ENCODE data around the gene DACT3. TPM values are rescaled to one million over a fixed set of nuclear protein-coding genes. Genes with fewer than 3 reads are reported as not detected.
"Not testable (repeated sequence)": the region's sequence is repeated elsewhere in the genome, so short reads cannot be mapped to it uniquely, and the experiment has no call there.

Gene DACT3
- polyA plus RNA-seq, 3 donors from 2014 or later: not detected

DNA sequence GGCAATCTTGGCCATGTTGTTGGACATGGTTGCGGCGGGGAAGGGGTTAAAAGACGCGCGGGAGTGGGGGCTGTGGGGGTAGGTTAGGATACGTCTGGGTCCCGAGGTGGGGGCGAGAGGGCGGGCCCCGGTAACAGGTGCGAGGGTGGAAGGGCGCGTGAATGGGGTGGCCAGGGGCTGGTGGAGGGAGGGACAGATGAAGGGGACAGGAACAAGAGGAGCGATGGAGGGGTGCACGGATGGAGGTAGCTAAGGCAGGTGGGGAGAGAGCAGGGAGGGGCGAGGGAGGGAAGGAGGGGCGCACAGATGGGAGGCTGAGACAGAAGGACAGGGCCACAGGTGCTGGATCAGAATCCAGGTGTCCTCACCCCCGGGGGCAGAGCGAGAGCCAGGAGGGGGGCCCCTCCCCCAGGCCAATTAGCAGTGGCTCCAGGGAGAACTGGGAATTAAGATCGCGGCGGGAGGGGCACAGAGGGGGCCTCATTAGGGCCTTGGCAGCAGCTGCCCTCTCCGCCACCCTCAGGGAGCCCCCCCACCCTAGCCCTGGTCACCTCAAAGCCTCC is 26.2 kb downstream of the DACT3 start:
- Mint-ChIP-seq H3K9me3 (no peaks in the 10 kb centered on the region), H3K36me3 (no peaks in the 10 kb centered on the region), H3K27ac (no peak overlapping the region), H3K4me1 (peaks cover 11 to 16% of the 10 kb centered on the region in 2 donors), H3K27me3 (ENCODE audit: low read depth in 3 of 3) (peaks cover 2 to 26% (median 14%) of the 10 kb centered on the region in 3 donors), H3K4me3 (peak overlapping the region in 3 of 5 donors; percentile 20 to 68 (median 56))
- DNase-seq: no peak

DNA sequence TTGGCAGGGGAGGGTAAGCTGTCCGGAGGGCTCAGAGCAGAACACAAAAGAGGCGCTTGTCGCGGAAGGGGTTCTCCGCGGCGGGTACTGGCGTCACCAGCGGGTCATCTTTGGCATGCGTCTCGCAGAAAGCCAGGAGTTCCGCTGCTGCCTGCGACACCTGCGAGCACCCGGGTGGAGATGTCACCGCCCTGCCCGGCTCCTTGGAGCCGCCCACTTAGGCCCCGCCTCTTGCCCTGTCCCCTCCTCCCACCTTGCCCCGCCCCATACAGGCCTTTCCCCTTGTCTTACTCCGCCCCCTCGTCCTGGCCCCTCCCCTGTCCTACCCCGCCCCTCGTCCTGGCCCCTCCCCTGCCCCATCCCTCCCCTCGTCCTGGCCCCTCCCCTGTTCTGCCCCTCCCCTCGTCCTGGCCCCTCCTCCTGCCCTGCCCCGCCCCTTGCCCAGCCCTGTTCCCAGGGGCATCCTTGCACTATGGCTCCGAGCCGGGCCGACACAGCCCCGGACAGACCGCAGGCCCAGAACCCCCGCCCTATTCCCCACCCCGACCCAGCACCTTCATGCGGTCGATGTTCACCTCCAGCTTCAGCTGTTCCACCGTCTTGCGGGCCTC is 26.8 kb downstream of the DACT3 start:
- Mint-ChIP-seq H3K27me3 (ENCODE audit: low read depth in 3 of 3) (peaks cover 2 to 26% (median 12%) of the 10 kb centered on the region in 3 donors), H3K4me3 (peak overlapping the region; percentile 12 to 69 (median 57)), H3K27ac (peak overlapping the region in 1 of 6 donors; percentile 29), H3K9me3 (no peaks in the 10 kb centered on the region), H3K36me3 (no peaks in the 10 kb centered on the region), H3K4me1 (peaks cover 11 to 14% of the 10 kb centered on the region in 2 donors)
- DNase-seq: peak; percentile 73 to 75 (median 73)

DNA sequence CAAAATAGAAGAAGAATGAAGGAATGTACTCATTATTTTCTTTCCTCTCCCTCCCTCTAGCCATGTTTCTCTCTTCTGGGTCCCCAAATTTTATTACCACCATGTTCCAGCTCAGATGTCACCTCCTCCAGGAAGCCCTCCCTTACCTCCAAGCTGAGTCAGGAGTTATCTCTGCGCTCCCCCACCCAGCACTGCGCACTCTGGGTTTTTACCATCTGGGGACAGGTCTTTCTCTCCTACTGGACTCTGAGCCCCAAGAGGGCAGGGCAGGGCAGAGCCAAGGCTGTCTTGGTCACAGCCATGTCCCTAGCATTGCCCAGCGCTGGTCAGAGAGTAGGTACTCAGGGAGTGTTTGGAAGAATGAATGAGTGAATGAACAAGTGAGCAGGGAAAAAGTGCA is 27.9 kb downstream of the DACT3 start:
- Mint-ChIP-seq H3K36me3 (no peaks in the 10 kb centered on the region), H3K27me3 (ENCODE audit: low read depth in 3 of 3) (peaks cover 2 to 26% (median 12%) of the 10 kb centered on the region in 3 donors), H3K4me3 (peak overlapping the region; percentile 5 to 69 (median 57)), H3K27ac (no peak overlapping the region), H3K4me1 (peaks cover 11 to 14% of the 10 kb centered on the region in 2 donors), H3K9me3 (no peaks in the 10 kb centered on the region)
- no peak for DNase-seq

DNA sequence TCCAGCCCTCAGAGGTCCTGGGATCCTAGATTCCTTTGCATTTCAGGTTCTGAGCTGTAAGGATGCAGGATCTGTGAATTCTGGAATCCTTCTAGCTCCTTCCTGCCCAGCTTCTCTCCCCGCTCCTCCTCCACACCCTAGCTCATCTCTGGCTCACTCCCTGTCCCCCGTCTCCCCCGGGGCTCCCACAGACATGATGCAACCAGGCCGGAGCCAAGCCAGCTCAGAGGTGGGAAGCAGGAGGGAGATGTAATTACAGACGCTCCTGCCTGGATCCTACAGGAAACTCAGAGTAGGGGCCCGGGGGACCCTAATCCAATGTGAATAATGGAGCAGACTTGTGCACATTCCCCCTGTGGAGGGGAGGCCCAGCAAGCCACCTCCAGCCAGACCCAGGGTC is 29.5 kb downstream of the DACT3 start:
- H3K9me3 Mint-ChIP-seq: no peaks in the 10 kb centered on the region
- peaks cover 11 to 14% of the 10 kb centered on the region in 2 donors for H3K4me1 Mint-ChIP-seq
- no peak overlapping the region for H3K4me3 Mint-ChIP-seq
- no peak for DNase-seq
- peaks cover 2 to 26% (median 12%) of the 10 kb centered on the region in 3 donors for H3K27me3 Mint-ChIP-seq (ENCODE audit: low read depth in 3 of 3)
- H3K36me3 Mint-ChIP-seq: no peaks in the 10 kb centered on the region
- H3K27ac Mint-ChIP-seq: no peak overlapping the region

DNA sequence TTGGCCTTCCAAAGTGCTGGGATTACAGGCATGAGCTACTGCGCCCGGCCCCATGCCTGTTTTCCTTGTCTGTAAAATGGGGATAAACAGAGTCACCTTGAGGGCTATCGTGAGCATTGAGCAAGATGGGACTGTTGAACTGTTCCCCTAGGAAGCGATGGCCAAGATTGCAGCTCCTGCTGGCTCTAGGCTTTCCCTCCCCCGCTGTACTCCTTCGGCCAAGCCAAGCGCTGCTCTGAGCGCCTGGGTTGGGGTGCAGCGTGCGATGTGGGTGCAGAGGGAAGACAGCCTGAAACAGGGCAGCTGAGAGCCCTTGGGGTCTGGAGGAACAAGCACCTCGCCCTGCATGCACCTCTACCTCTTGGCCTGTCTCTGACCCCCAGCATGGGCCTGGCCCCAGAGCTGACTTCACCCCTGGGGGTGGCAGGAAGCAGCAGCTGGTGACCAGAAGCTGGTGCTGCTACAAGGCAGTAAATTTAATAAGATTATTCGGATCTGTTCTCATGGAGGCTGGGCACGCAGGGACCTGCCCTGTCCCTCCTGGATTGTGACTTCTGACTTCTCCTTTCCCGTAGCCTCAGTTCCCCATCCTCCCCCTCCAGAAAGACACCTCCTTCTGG is 30.3 kb downstream of the DACT3 start:
- H3K4me3 Mint-ChIP-seq: no peak overlapping the region

DNA sequence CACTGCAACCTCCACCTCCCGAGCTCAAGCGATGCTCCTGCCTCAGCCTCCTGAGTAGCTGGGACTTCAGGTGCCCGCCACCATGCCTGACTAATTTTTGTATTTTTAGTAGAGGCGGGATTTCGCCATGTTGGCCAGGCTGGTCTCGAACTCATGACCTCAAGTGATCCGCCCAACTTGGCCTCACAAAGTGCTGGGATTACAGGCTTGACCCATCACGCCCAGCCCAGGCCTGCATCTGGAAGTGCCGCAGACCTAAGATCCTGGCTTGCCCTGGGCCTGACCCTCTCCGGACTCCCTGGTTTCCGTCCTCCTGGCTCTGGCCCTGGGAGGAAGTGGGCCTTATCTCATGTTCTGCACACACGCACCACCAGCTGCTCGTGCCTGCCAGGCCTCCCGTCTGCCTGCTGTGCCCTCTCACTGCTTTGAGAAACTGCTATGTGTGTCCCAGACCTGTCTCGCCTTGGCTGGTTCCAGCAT is 31.4 kb downstream of the DACT3 start:
- H3K4me3 Mint-ChIP-seq: no peak overlapping the region
- H3K9me3 Mint-ChIP-seq: no peaks in the 10 kb centered on the region
- H3K27ac Mint-ChIP-seq: no peak overlapping the region
- peaks cover 0 to 23% (median 11%) of the 10 kb centered on the region in 3 donors for H3K27me3 Mint-ChIP-seq (ENCODE audit: low read depth in 3 of 3)
- no peak for DNase-seq
- no peaks in the 10 kb centered on the region for H3K36me3 Mint-ChIP-seq
- peaks cover 10 to 11% of the 10 kb centered on the region in 2 donors for H3K4me1 Mint-ChIP-seq

More for the DNA sequence above, 30.3 kb downstream of the DACT3 start:
- Mint-ChIP-seq H3K36me3 (no peaks in the 10 kb centered on the region), H3K4me1 (peaks cover 11 to 14% of the 10 kb centered on the region in 2 donors), H3K27ac (no peak overlapping the region), H3K9me3 (no peaks in the 10 kb centered on the region), H3K27me3 (ENCODE audit: low read depth in 3 of 3) (peaks cover under 1 to 23% (median 12%) of the 10 kb centered on the region in 3 donors)
- DNase-seq: no peak

DNA sequence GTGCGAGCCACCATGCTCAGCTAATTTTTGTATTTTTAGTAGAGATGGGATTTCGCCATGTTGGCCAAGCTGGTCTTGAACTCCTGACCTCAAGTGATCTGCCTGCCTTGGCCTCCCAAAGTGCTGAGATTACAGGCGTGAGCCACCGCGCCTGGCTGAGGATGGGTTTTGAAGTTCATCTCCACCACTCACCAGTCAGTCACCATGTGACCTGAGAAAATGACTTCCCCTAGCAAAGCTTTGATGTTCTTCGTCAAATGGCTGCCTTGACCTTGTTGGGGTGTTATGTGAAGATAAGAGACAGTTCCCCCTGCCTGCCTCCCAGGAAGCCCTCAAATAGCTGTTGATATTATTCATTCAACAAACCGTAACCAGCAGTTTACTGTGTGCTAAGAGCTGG is 32.0 kb downstream of the DACT3 start:
- H3K27ac Mint-ChIP-seq, DNase-seq, H3K4me3 Mint-ChIP-seq, H3K36me3 Mint-ChIP-seq, H3K9me3 Mint-ChIP-seq: not testable (repeated sequence)
- H3K27me3 Mint-ChIP-seq (ENCODE audit: low read depth in 3 of 3): peaks cover 0 to 22% (median 11%) of the 10 kb centered on the region in 3 donors
- H3K4me1 Mint-ChIP-seq: peaks cover 8 to 10% of the 10 kb centered on the region in 2 donors

DNA sequence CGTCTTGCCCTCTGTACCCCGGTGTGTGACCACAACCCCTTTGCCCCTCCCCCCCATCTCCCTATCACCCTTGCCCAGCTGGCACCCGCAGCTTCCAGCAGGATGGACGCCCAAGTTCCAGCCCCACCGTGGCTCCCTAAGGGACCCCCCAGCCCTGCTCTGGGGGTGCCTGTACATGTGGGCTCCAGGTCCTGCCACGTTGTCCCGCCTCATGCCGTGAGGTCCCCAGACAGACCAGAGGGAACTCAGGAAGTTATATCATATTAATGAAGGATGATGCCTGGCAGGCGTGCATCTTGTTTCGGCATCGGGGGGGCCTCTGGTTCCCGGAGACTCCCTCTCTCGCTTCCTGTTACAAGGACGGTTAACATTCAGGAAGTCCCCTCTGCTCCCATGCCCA is 34.5 kb downstream of the DACT3 start:
- H3K4me3 Mint-ChIP-seq: no peak overlapping the region
- H3K36me3 Mint-ChIP-seq: no peaks in the 10 kb centered on the region
- peaks cover 0 to 10% (median 1%) of the 10 kb centered on the region in 3 donors for H3K27me3 Mint-ChIP-seq (ENCODE audit: low read depth in 3 of 3)
- H3K4me1 Mint-ChIP-seq: no peaks in the 10 kb centered on the region
- no peak for DNase-seq
- H3K27ac Mint-ChIP-seq: no peak overlapping the region
- no peaks in the 10 kb centered on the region for H3K9me3 Mint-ChIP-seq

DNA sequence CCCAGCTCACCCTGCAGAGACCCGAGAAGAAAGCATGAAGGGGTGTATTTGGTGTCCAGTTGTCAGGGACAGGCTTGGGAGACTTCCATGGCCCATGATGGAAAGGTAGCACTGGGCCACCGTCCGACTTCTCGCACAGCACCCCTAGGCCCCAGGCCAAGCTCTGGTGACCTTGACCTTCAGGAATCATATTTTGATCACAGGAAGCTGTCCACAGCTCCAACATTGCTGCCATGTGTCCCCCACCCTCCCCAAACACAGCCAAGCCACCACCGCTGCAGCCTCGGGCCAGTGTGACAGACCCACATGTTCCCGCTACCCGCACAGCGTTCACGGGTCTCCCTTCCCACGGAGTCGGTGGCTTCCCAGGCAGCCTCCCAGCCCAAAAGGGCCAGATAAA is 35.3 kb downstream of the DACT3 start:
- Mint-ChIP-seq H3K27me3 (ENCODE audit: low read depth in 3 of 3) (peaks cover 0 to 7% (median 1%) of the 10 kb centered on the region in 3 donors), H3K4me1 (no peaks in the 10 kb centered on the region), H3K27ac (no peak overlapping the region), H3K9me3 (no peaks in the 10 kb centered on the region), H3K36me3 (no peaks in the 10 kb centered on the region), H3K4me3 (no peak overlapping the region)
- no peak for DNase-seq

DNA sequence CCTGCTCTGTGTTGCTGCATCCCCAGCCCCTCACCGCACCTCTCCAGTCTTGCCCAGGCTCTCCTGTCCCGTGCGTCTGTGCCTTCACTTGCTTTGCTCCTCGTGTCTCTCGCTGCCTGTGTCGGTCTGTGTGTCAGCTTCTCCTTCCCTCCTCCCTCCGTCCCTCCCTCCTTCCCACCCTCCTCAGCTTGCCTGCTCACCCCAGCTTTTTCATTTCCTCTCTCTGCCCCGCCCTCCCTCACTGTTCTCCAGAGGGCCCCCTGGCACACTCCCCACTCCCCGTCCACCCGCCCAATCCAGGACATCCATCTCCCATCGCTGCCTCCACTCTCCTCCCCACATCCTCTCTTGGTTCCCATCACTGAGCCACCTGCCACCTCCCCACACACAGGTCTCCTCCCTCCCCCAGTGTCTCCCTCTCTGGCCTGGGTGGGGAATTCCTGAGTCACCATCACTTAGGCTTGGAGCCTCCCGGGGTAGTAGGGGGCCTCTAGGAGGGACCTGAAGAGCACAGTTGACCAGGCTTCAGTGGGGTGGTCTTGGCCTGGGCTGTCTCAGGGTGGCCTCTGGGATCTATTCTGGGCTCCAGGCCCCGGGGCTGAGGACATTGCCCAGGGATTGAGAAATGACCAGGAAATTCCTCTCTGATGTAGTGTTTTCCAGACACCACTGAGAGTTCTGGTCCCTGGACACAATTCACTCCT is 35.9 kb downstream of the DACT3 start, which contains the start of gene PTGIR:
Gene PTGIR, minus strand, starts transcription at position 132 of the 704 bp plus-strand sequence. CDS start 864 bp downstream, outside the sequence.
- Mint-ChIP-seq H3K4me3 (no peak within 1 kb of the TSS), H3K36me3 (no peaks in the 10 kb centered on the region), H3K9me3 (no peaks in the 10 kb centered on the region), H3K4me1 (no peaks in the 10 kb centered on the region), H3K27me3 (ENCODE audit: low read depth in 3 of 3) (peaks cover 0 to 7% (median 1%) of the 10 kb centered on the region in 3 donors), H3K27ac (no peak within 1 kb of the TSS)
- no peak for DNase-seq

DNA sequence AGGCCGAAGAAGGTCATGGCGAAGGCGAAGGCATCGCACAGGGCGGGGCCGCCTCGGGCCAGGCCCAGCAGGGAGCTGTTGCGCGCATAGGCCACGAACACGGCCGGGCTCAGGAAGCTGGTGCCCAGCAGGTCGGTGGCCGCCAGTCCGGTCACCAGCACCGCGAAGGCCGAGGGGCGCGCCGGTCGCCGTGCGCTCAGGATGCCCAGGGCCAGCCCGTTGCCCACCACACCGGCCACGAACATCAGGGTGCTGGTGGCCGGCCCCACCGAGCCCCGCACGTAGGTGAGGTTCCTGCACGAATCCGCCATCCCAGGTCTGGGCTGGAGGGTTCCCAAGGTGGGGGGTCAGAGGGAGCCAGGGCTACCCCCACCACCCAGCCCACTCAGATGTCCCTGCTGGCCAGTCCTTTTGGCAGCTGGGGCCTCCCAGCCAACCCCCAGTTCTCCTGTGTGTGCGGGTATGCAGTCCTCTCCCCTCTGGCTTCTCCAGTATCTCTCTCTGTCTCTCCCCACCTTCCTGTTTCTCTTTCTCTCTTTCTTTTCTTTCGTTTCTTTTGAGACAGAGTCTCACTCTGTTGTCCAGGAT is 37.0 kb downstream of the DACT3 start:
- no peak for DNase-seq
- H3K4me3 Mint-ChIP-seq: no peak overlapping the region
- H3K9me3 Mint-ChIP-seq: no peaks in the 10 kb centered on the region
- no peak overlapping the region for H3K27ac Mint-ChIP-seq
- H3K27me3 Mint-ChIP-seq (ENCODE audit: low read depth in 3 of 3): peaks cover 0 to 4% (median 0%) of the 10 kb centered on the region in 3 donors
- H3K4me1 Mint-ChIP-seq: no peaks in the 10 kb centered on the region
- H3K36me3 Mint-ChIP-seq: no peaks in the 10 kb centered on the region

DNA sequence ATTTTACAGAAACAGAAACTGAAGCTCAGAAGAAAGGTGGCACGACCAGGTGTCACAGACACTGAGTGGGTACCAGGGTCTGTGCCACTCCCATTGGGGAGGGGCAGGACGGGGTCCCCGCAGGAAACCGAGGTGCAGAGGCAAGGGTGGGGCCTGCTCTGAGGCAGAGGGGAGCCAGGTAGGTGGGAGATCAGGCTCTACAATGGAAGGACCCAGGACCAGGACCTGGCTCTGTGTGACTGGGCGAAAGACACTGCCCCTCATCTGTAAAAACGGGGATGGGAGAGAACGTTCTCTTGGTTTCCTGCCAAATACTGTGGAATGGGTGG is 38.9 kb downstream of the DACT3 start:
- Mint-ChIP-seq H3K36me3 (no peaks in the 10 kb centered on the region), H3K4me3 (no peak overlapping the region), H3K4me1 (peaks cover 0 to under 1% of the 10 kb centered on the region in 2 donors), H3K27ac (no peak overlapping the region), H3K27me3 (ENCODE audit: low read depth in 3 of 3) (peaks cover 0 to 4% (median under 1%) of the 10 kb centered on the region in 3 donors), H3K9me3 (no peaks in the 10 kb centered on the region)
- no peak for DNase-seq

DNA sequence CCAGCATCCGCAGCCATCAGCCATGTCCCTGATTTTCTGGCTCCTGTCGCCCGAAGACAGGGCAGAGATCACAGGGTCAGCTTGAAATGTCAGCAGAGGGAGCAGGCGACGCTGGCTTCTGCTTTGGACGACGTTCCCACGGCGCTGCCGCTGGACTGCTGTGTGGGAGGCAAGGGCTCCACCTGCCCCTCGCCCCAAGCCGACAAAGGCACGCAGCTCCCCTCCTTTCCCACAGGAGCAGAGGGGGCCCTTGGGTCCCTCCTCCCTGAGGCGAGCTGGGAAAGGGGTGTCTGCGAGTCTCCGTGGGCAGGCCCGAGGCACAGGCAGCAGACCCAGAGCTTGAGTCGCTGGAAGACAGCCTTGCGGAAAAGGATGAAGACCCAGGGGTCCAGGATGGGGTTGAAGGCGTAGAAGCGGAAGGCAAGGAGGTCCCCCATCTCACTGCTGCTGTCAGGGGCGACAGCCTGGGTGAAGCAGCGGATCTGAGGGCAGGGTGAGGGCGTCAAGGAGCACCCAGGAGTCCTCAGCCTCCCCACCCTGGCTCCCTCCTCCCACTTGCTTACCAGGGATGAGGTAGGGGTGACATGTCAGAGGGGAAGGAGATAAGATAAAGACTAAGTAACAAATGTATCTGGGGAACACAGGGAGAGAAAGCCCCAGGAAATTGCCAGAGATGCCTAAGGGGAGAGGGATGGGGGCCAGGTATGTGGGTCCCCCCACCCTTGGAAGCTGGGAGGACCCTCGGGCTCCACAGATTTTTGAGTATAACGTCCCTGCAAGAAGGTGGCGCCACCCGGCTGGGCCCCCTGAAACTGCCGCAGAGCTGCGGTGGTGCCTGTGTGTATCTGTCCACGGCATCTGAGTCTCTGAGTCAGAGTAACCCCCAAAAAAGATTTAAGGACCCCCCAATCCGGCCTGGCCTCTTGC is 39.5 kb downstream of the DACT3 start:
- H3K4me1 Mint-ChIP-seq: peaks cover 5 to 7% of the 10 kb centered on the region in 2 donors
- no peak for DNase-seq
- H3K27ac Mint-ChIP-seq: no peak overlapping the region
- peaks cover 0 to 3% (median 0%) of the 10 kb centered on the region in 3 donors for H3K36me3 Mint-ChIP-seq
- no peak overlapping the region for H3K4me3 Mint-ChIP-seq
- no peaks in the 10 kb centered on the region for H3K9me3 Mint-ChIP-seq
- peaks cover 0 to 4% (median 4%) of the 10 kb centered on the region in 3 donors for H3K27me3 Mint-ChIP-seq (ENCODE audit: low read depth in 3 of 3)

Measured in immature natural killer cell (primary cell).